Measurements from ENCODE around the gene MME. TPM values are rescaled to one million over a fixed set of nuclear protein-coding genes. Genes with fewer than 3 reads are reported as not detected.

Gene MME
- total and polyA plus RNA-seq, 10 of the 15 experiments (the other 5 are each of a cell fraction or from before 2014, with no cell fraction given): under 0.01 to 0.23 (median 0.09) TPM; not detected in 3

DNA sequence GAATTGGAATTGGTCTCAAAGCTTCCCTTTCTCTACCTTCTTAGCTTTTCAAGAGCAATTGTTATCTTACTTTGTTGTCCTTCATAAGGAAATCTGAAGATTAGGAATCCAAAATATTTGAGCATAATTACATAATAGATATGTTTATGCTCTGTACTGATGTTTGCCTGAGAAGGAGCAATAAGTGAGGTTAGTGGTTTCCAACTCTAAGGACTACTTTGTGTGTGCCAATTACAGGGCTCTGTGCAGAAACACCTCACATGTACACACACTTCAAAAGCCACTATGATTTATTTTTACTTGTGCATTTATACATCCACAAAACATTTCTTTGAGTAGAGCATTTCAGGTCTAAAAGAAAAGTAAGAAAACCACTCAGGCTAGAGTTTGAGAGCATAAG lies 49.9 kb downstream of the MME start:
- DNase-seq (ENCODE audit: low read depth, low spot score) (no peak), ATAC-seq (no peak), FAIRE-seq (no peak)
- Histone ChIP-seq H2AFZ (ENCODE audit: control insufficient read depth, low read depth, low read length) (no peak overlapping the region), H3K4me2 (ENCODE audit: control insufficient read depth, insufficient read depth) (no peak overlapping the region), H3K9me3 (replicated peaks; ENCODE audit: control insufficient read depth, insufficient read depth, low read length) (no peaks in the 10 kb centered on the region), H3K4me1 (ENCODE audit: control insufficient read depth, insufficient read depth, low read length) (no peaks in the 10 kb centered on the region), H3K27me3 (replicated peaks in 1 of 2; ENCODE audit: control insufficient read depth in 2 of 2, insufficient read depth in 2 of 2, low read length in 1 of 2) (no peaks in the 10 kb centered on the region), H3K36me3 (ENCODE audit: control insufficient read depth in 2 of 2, insufficient read depth in 2 of 2, low read length in 1 of 2) (no peaks in the 10 kb centered on the region), H3K4me3 (no peak overlapping the region), H4K20me1 (ENCODE audit: control insufficient read depth, insufficient read depth) (no peaks in the 10 kb centered on the region), H3K27ac (ENCODE audit: control insufficient read depth, insufficient read depth) (no peak overlapping the region), H3K79me2 (ENCODE audit: control insufficient read depth, insufficient read depth, low read length) (no peaks in the 10 kb centered on the region), H3K9ac (ENCODE audit: control insufficient read depth, insufficient read depth, low read length) (no peak overlapping the region)
- ChIA-PET CTCF (no interaction called here), SMC1A (ENCODE audit: uncharacterized antibody, unreplicated experiment) (no interaction called here), RAD21 (ENCODE audit: unreplicated experiment) (no interaction called here), POLR2A (no interaction called here)
- no peak for TF ChIP-seq MXI1 (IDR thresholded peaks at IDR 0.05; ENCODE audit: low read depth, low read length)
- TF ChIP-seq, protein P1, sequence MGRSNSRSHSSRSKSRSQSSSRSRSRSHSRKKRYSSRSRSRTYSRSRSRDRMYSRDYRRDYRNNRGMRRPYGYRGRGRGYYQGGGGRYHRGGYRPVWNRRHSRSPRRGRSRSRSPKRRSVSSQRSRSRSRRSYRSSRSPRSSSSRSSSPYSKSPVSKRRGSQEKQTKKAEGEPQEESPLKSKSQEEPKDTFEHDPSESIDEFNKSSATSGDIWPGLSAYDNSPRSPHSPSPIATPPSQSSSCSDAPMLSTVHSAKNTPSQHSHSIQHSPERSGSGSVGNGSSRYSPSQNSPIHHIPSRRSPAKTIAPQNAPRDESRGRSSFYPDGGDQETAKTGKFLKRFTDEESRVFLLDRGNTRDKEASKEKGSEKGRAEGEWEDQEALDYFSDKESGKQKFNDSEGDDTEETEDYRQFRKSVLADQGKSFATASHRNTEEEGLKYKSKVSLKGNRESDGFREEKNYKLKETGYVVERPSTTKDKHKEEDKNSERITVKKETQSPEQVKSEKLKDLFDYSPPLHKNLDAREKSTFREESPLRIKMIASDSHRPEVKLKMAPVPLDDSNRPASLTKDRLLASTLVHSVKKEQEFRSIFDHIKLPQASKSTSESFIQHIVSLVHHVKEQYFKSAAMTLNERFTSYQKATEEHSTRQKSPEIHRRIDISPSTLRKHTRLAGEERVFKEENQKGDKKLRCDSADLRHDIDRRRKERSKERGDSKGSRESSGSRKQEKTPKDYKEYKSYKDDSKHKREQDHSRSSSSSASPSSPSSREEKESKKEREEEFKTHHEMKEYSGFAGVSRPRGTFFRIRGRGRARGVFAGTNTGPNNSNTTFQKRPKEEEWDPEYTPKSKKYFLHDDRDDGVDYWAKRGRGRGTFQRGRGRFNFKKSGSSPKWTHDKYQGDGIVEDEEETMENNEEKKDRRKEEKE (IDR thresholded peaks at IDR 0.05): no peak
- TF ChIP-seq SP1 (IDR thresholded peaks at IDR 0.05; ENCODE audit: low read depth, low read length): no peak
- no peak for TF ChIP-seq RELA (IDR thresholded peaks at IDR 0.05; ENCODE audit: borderline replicate concordance, partially characterized antibody)
- TF ChIP-seq ZNF207 (IDR thresholded peaks at IDR 0.05; ENCODE audit: borderline replicate concordance): no peak
- TF ChIP-seq, protein P2, sequence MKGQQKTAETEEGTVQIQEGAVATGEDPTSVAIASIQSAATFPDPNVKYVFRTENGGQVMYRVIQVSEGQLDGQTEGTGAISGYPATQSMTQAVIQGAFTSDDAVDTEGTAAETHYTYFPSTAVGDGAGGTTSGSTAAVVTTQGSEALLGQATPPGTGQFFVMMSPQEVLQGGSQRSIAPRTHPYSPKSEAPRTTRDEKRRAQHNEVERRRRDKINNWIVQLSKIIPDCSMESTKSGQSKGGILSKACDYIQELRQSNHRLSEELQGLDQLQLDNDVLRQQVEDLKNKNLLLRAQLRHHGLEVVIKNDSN (IDR thresholded peaks at IDR 0.05; ENCODE audit: borderline replicate concordance, extremely low read length, insufficient read depth, low read depth, low read length): no peak
- no TSS peak for BruUV-seq (replicated peaks)
- intact Hi-C loops (cut with micrococcal nuclease; ENCODE audit: unreplicated experiment) (no loop called here), in situ Hi-C loops (cut with MboI) (no loop called here)

Data from GM12878 (cell line).